Sigmoid colon (tissue), 7 donors: ENCODE measurements around the gene KCNB1. TPM values are rescaled to one million over a fixed set of nuclear protein-coding genes. Genes with fewer than 3 reads are reported as not detected.
"Not testable (repeated sequence)": the region's sequence is repeated elsewhere in the genome, so short reads cannot be mapped to it uniquely, and the experiment has no call there.

ENCODE experiments used
- DNase-seq: peaks from one replicate; pipeline ENCODE4 v3.0.0-alpha.2; 2019
- H3K27ac ChIP-seq, 4 donors: fragments of 200-600 bp; sonication (generic); one replicate each; pipeline ENCODE4 v1.5.1; 2016 to 2019; ENCODE audit warnings: mild to moderate bottlenecking in 1 of 4
- H3K27me3 ChIP-seq, 3 donors: fragments of 200-600 bp; sonication (generic); one replicate each; pipeline ENCODE4 v1.5.1; 2019; ENCODE audit warnings: mild to moderate bottlenecking in 1 of 3
- H3K36me3 ChIP-seq, 4 donors: fragments of 200-600 bp; sonication (generic); one replicate each; pipeline ENCODE4 v1.5.1; 2016 to 2019
- H3K4me1 ChIP-seq, 4 donors: fragments of 200-600 bp; sonication (generic); one replicate each; pipeline ENCODE4 v1.5.1; 2017 to 2019
- H3K4me3 ChIP-seq, 4 donors: fragments of 200-600 bp; sonication (generic); one replicate each; pipeline ENCODE4 v1.5.1; 2017 to 2019; ENCODE audit warnings: mild to moderate bottlenecking in 2 of 4, moderate library complexity in 1 of 4
- H3K9me3 ChIP-seq, 4 donors: fragments of 200-600 bp in 3 of 4; sonication (generic) in 3 of 4; one replicate each; pipeline versions ENCODE4 v1.5.1 to v1.6.1; 2013 to 2019
- CTCF ChIP-seq, 4 experiments: fragments of 450-650 bp in 3 of 4; fragments of 200-600 bp in 1 of 4; IDR thresholded peaks; one replicate each; pipeline ENCODE4 v1.5.1; 2016 to 2019; ENCODE audit warnings: antibody characterized with exemption in 4 of 4, mild to moderate bottlenecking in 3 of 4, moderate library complexity in 2 of 4
- EP300 ChIP-seq, 4 donors: sonication (generic); formaldehyde crosslinking; IDR thresholded peaks; one replicate each; pipeline ENCODE4 v1.6.1; 2017; ENCODE audit warnings: antibody characterized with exemption in 4 of 4
- POLR2A ChIP-seq, 2 donors: fragments of 450-650 bp; IDR thresholded peaks; one replicate each; pipeline ENCODE4 v1.6.1; 2016; ENCODE audit warnings: antibody characterized with exemption in 2 of 2, mild to moderate bottlenecking in 2 of 2, moderate library complexity in 2 of 2
- POLR2AphosphoS5 ChIP-seq, 4 donors: sonication (generic); formaldehyde crosslinking; IDR thresholded peaks; one replicate each; pipeline ENCODE4 v1.6.1; 2017; ENCODE audit warnings: antibody characterized with exemption in 4 of 4
- WGBS, 2 donors: extraction: QIAGEN DNeasy Blood & Tissue Kit; methylation state at CpG; one replicate each; pipeline ENCODE4 v1.1.7; 2013; 5-methylcytosine and 5-hydroxymethylcytosine counted together
- intact Hi-C: fragments of 100-400 bp; cut with DNase I; formaldehyde crosslinking; loops from one replicate; pipeline ENCODE4 v1.15.1; 2023
- polyA plus RNA-seq, 3 donors: library from polyadenylated mRNA; stranded (reverse); fragments of 200-250 nt; gene quantifications; one replicate each; pipeline ENCODE4 v1.2.3, GENCODE V29; 2013
- total RNA-seq, 4 donors: library from RNA; depleted of rRNA; stranded (reverse); fragments of >200 nt; gene quantifications; one replicate each; pipeline ENCODE4 v1.1.0, GENCODE V29; 2016
- donor health status: healthy with polysubstance abuse.
- donor health status: Bipolar disorder and iron deficiency.
- donor health status: healthy.

Gene KCNB1
- total and polyA plus RNA-seq, 7 donors, result under 0.01 to 20.6 (median 14.6) TPM; not detected in 1

DNA sequence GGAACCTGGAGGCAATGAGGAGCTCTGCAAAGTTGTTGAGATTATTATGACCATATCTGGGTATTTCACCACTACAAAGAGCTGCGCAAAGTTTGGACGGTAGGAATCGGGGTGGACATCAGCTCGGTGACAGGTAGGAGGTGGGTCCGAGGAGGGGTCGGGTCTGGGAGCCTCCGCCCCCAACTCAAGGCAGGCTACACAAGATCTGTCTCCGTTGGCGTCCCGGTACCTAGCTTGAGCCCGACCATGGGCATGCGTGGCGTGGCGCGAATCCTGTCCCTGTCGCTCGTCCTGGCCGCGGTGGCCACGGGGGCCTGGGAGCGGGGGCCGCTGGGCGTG is 164.4 kb downstream of the KCNB1 start:
- Histone ChIP-seq H3K27me3 (peaks cover 25 to 56% (median 27%) of the 10 kb centered on the region in 3 donors), H3K27ac (no peak overlapping the region), H3K9me3 (no peaks in the 10 kb centered on the region), H3K4me1 (peaks cover 0 to 16% (median 16%) of the 10 kb centered on the region in 4 donors), H3K4me3 (peak overlapping the region in 3 of 4 donors; percentile 15 to 34 (median 30)), H3K36me3 (no peaks in the 10 kb centered on the region)
- DNase-seq, result no peak
- intact Hi-C loops, result no loop called here
- 7 to 13% methylated on average over 23 of the region's 23 CpGs for WGBS, 2 donors
- TF ChIP-seq EP300 (IDR thresholded peaks at IDR 0.05), result no peak
- no peak for TF ChIP-seq POLR2A (IDR thresholded peaks at IDR 0.05)
- TF ChIP-seq POLR2AphosphoS5 (IDR thresholded peaks at IDR 0.05), result no peak
- no peak for TF ChIP-seq CTCF (IDR thresholded peaks at IDR 0.05)

GRCh38 chr20:49316704-49317103 is 165.8 kb downstream of the KCNB1 start:
- Histone ChIP-seq H3K27me3 (peaks cover 25 to 56% (median 27%) of the 10 kb centered on the region in 3 donors), H3K4me3 (no peak overlapping the region), H3K9me3 (no peaks in the 10 kb centered on the region), H3K27ac (no peak overlapping the region), H3K4me1 (peaks cover 0 to 16% (median 16%) of the 10 kb centered on the region in 4 donors), H3K36me3 (no peaks in the 10 kb centered on the region)
- 64 to 76% methylated on average over 2 of the region's 2 CpGs for WGBS, 2 donors
- DNase-seq, result no peak
- intact Hi-C loops, result no loop called here
- TF ChIP-seq CTCF (IDR thresholded peaks at IDR 0.05) (no peak), POLR2A (IDR thresholded peaks at IDR 0.05) (no peak)

GRCh38 chr20:49315580-49315979 is 166.9 kb downstream of the KCNB1 start:
- H3K36me3 ChIP-seq, result no peaks in the 10 kb centered on the region
- peaks cover 0 to 16% (median 16%) of the 10 kb centered on the region in 4 donors for H3K4me1 ChIP-seq
- no peak overlapping the region for H3K27ac ChIP-seq
- H3K9me3 ChIP-seq, result no peaks in the 10 kb centered on the region
- intact Hi-C loops, result no loop called here
- WGBS, 2 donors, result 60 to 77% methylated on average over 1 of the region's 1 CpG
- TF ChIP-seq EP300 (IDR thresholded peaks at IDR 0.05) (no peak), POLR2AphosphoS5 (IDR thresholded peaks at IDR 0.05) (no peak), CTCF (IDR thresholded peaks at IDR 0.05) (no peak), POLR2A (IDR thresholded peaks at IDR 0.05) (no peak)
- no peak for DNase-seq
- no peak overlapping the region for H3K4me3 ChIP-seq
- H3K27me3 ChIP-seq, result peaks cover 25 to 48% (median 27%) of the 10 kb centered on the region in 3 donors

GRCh38 chr20:49314052-49314451 is 168.4 kb downstream of the KCNB1 start:
- H3K9me3 ChIP-seq, H3K36me3 ChIP-seq, H3K27ac ChIP-seq, intact Hi-C loops, H3K4me3 ChIP-seq, DNase-seq: not testable (repeated sequence)
- Histone ChIP-seq H3K4me1 (peaks cover 0 to 13% (median 11%) of the 10 kb centered on the region in 4 donors), H3K27me3 (peaks cover 14 to 32% (median 15%) of the 10 kb centered on the region in 3 donors)
- 60 to 75% methylated on average over 2 of the region's 2 CpGs for WGBS, 2 donors

Other genes with a start within 250 kb of the KCNB1 start
- gene ZNFX1, start 204.6 kb downstream of the KCNB1 start, total RNA-seq, result 10 to 100 TPM; 25.7 to 32.1 (median 29.6) TPM
- 10 to 100 TPM in 1 of 3 donors, 1 to 10 TPM in 2; 7.2 to 20.2 (median 9.5) TPM for gene ZNFX1, start 204.6 kb downstream of the KCNB1 start, polyA plus RNA-seq
- gene PTGIS, start 85.5 kb upstream of the KCNB1 start, total RNA-seq, result 100 to 1,000 TPM in 1 of 4 donors, 10 to 100 TPM in 3; 55.3 to 241 (median 82.5) TPM
- 10 to 100 TPM in 1 of 3 donors, 1 to 10 TPM in 1, under 1 TPM in 1; 0.46 to 12.0 (median 5.8) TPM for gene PTGIS, start 85.5 kb upstream of the KCNB1 start, polyA plus RNA-seq
- 10 to 100 TPM; 17.4 to 33.4 (median 21.5) TPM for gene B4GALT5, start 231.2 kb upstream of the KCNB1 start, total RNA-seq
- 10 to 100 TPM; 17.1 to 46.0 (median 17.4) TPM for gene B4GALT5, start 231.2 kb upstream of the KCNB1 start, polyA plus RNA-seq